Ovary (tissue), 9 donors: ENCODE results near the gene PRPF40B. TPM values are rescaled to one million over a fixed set of nuclear protein-coding genes. Genes with fewer than 3 reads are reported as not detected.

ENCODE experiments used
- DNase-seq, 5 donors: peaks; one replicate each; pipeline ENCODE4 v3.0.0-alpha.2; 2019 to 2020
- H3K27ac ChIP-seq, 2 donors: fragments of 200-600 bp; one replicate each; pipeline versions ENCODE4 v1.5.1 to v1.8.0; 2019 to 2022
- H3K27me3 ChIP-seq: fragments of 200-600 bp; one replicate; pipeline ENCODE4 v1.8.0; 2022
- H3K36me3 ChIP-seq: fragments of 200-600 bp; sonication (generic); one replicate; pipeline ENCODE4 v1.5.1; 2019
- H3K4me1 ChIP-seq: one replicate; pipeline ENCODE4 v1.8.1; 2013; ENCODE audit warnings: mild to moderate bottlenecking, moderate library complexity; ENCODE audit not compliant: insufficient read depth
- H3K4me3 ChIP-seq: fragments of 200-600 bp; sonication (generic); one replicate; pipeline ENCODE4 v1.5.1; 2017
- H3K9me3 ChIP-seq, 2 donors: fragments of 200-600 bp in 1 of 2; sonication (generic) in 1 of 2; one replicate each; pipeline versions ENCODE4 v1.5.1 to v1.8.1; 2013 to 2019; ENCODE audit warnings: mild to moderate bottlenecking in 1 of 2, moderate library complexity in 1 of 2
- CTCF ChIP-seq, 3 donors: fragments of 450-650 bp in 2 of 3; fragments of 200-600 bp in 1 of 3; IDR thresholded peaks; one replicate each; pipeline versions ENCODE4 v1.5.1 to v1.8.0; 2016 to 2022; ENCODE audit warnings: antibody characterized with exemption in 3 of 3, mild to moderate bottlenecking in 1 of 3
- EP300 ChIP-seq: sonication (generic); formaldehyde crosslinking; IDR thresholded peaks from one replicate; pipeline ENCODE4 v1.6.1; 2017; ENCODE audit warnings: antibody characterized with exemption
- POLR2A ChIP-seq: fragments of 450-650 bp; IDR thresholded peaks from one replicate; pipeline ENCODE4 v1.6.1; 2017; ENCODE audit warnings: antibody characterized with exemption, mild to moderate bottlenecking, moderate library complexity
- WGBS, 3 donors: extraction: QIAGEN DNeasy Blood & Tissue Kit in 1 of 3; methylation state at CpG; one replicate each; pipeline versions ENCODE4 v1.1.5 to v1.1.7; 2013 to 2017; 5-methylcytosine and 5-hydroxymethylcytosine counted together
- intact Hi-C, 4 donors: fragments of 100-400 bp; cut with DNase I; formaldehyde crosslinking; loops; one replicate each; pipeline versions ENCODE4 v1.11.0 to v1.15.1; 2022 to 2023
- polyA plus RNA-seq, 2 donors: library from polyadenylated mRNA; stranded (reverse); fragments of 200-250 nt in 1 of 2; fragments of 350-450 nt in 1 of 2; fragmentation: Illumina TruSeq in 1 of 2; extraction: RNeasy Lipid Tissue Mini Kit (QIAGEN cat#74804) in 1 of 2; gene quantifications; one replicate each; pipeline ENCODE4 v1.2.3, GENCODE V29; 2013 to 2014
- total RNA-seq, 7 donors: library from RNA; depleted of rRNA in 2 of 7; stranded (reverse); fragments of >200 nt in 2 of 7; fragmentation: NEBNext Ultra II Directional in 3 of 7; extraction: Animal tissue kit (Norgen Biotek cat#: 25700) in 3 of 7; gene quantifications; one replicate each; pipeline versions ENCODE4 v1.1.0 to v1.2.4, GENCODE V29; 2016 to 2023
- donor health status: DM: no; HTN: no; CAD: no; lungs with moderate emphysema.
- donor health status: DM: no; HTN: no; CAD: no.
- donor health status: Bipolar disorder and iron deficiency.
- donor health status: DM: yes; HTN: yes; CAD: no.
- donor health status: DM: no; HTN: no; CAD: no.
- donor health status: DM: yes; HTN: yes; CAD: no.

PRPF40B gene
- total and polyA plus RNA-seq, 9 donors, result 13.4 to 72.6 (median 33.8) TPM

- Histone ChIP-seq H3K4me1 (peaks cover 10% of the 10 kb centered on the region), H3K9me3 (no peaks in the 10 kb centered on the region), H3K27ac (no peak overlapping the region), H3K4me3 (no peak overlapping the region), H3K36me3 (no peaks in the 10 kb centered on the region), H3K27me3 (no peaks in the 10 kb centered on the region)
- 82 to 90% (median 85%) methylated on average over 3 of the region's 3 CpGs for WGBS, 3 donors
- intact Hi-C loops, result no loop called here
- no peak for TF ChIP-seq EP300
- no peak for TF ChIP-seq CTCF (IDR thresholded peaks at IDR 0.05)
- no peak for TF ChIP-seq POLR2A
- DNase-seq, result no peak
Observed at GRCh38 chr12:49619286-49619685, 4.1 kb upstream of the PRPF40B start.

- WGBS, 3 donors, result 2 to 4% (median 3%) methylated on average over 33 of the region's 33 CpGs
- Histone ChIP-seq H3K4me1 (peaks cover 13% of the 10 kb centered on the region), H3K27me3 (no peaks in the 10 kb centered on the region), H3K4me3 (peak overlapping the region; percentile 58), H3K9me3 (no peaks in the 10 kb centered on the region), H3K27ac (peak overlapping the region; percentile 84 to 94), H3K36me3 (no peaks in the 10 kb centered on the region)
- no peak for TF ChIP-seq CTCF (IDR thresholded peaks at IDR 0.05)
- TF ChIP-seq POLR2A, result no peak
- TF ChIP-seq EP300, result no peak
- intact Hi-C loops, result no loop called here
- DNase-seq, result peak in 3 of 5 donors; percentile 25 to 52 (median 27)
Observed at GRCh38 chr12:49621651-49622500, 1.5 kb upstream of the PRPF40B start.

- TF ChIP-seq CTCF (IDR thresholded peaks at IDR 0.05) (no peak), POLR2A (no peak), EP300 (no peak)
- no peaks in the 10 kb centered on the region for H3K9me3 ChIP-seq
- no peaks in the 10 kb centered on the region for H3K27me3 ChIP-seq
- DNase-seq, result peak in 3 of 5 donors; percentile 22 to 57 (median 41)
- H3K4me1 ChIP-seq, result peaks cover 13% of the 10 kb centered on the region
- H3K27ac ChIP-seq, result peak overlapping the region; percentile 84 to 94
- H3K4me3 ChIP-seq, result peak overlapping the region; percentile 58
- H3K36me3 ChIP-seq, result no peaks in the 10 kb centered on the region
- WGBS, 3 donors, result 1% methylated on average over 22 of the region's 22 CpGs
- intact Hi-C loops, result no loop called here
Observed at GRCh38 chr12:49622501-49623141, 740 bp upstream of the PRPF40B start.

- peak in 1 of 5 donors; percentile 62 for DNase-seq
- Histone ChIP-seq H3K9me3 (no peaks in the 10 kb centered on the region), H3K4me3 (no peak overlapping the region), H3K27me3 (no peaks in the 10 kb centered on the region), H3K36me3 (no peaks in the 10 kb centered on the region), H3K27ac (peak overlapping the region in 1 of 2 donors; percentile 84), H3K4me1 (peaks cover 13% of the 10 kb centered on the region)
- TF ChIP-seq EP300 (no peak), POLR2A (no peak), CTCF (IDR thresholded peaks at IDR 0.05) (no peak)
- intact Hi-C loops, result no loop called here
- WGBS, 3 donors, result 18 to 31% (median 18%) methylated on average over 4 of the region's 4 CpGs
Observed at GRCh38 chr12:49624921-49625577, 1.7 kb downstream of the PRPF40B start.
